Measurements from ENCODE around the gene FURIN. TPM values are rescaled to one million over a fixed set of nuclear protein-coding genes. Genes with fewer than 3 reads are reported as not detected.

FURIN gene
- total RNA-seq, 1 donor from 2014 or later: 103 TPM

DNA sequence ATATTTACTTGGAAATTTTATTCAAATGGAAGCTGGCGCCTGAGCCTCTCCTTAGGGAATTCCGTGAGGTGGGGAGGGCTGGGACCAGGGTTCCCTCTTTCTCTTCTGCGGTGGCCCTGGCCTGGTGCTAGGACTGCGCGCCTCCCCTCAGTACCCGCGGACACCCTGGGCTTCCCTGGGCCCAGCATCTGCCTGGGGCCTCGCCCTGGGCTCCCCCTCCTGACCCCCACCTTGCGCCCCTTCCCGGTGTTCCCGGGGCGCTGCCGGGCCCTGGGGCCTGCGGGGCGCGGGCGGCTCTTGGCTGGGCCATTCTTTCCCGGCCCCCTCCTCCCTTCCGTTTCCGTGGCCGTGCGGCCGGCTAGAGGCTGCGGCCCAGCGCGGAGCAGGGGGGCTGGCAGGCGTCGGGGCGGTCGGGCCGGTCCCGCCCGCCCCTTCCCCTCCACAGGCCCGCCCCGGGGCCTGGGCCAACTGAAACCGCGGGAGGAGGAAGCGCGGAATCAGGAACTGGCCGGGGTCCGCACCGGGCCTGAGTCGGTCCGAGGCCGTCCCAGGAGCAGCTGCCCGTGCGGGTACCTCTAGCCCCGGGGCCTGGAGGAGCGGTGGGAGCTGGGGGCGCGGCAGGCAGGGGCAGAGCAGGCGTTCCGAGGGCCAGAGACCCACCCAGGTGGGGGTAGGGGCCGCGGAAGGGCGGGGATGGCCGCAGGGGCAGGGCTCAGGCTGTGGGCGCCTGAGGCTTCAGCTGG, 15.8 kb downstream of the FURIN start, which contains the start of gene FES:
TSS of gene FES (plus strand) at position 529 of the 743 bp plus-strand sequence. CDS start 542 bp downstream, outside the sequence.
- TF ChIP-seq, protein P1, sequence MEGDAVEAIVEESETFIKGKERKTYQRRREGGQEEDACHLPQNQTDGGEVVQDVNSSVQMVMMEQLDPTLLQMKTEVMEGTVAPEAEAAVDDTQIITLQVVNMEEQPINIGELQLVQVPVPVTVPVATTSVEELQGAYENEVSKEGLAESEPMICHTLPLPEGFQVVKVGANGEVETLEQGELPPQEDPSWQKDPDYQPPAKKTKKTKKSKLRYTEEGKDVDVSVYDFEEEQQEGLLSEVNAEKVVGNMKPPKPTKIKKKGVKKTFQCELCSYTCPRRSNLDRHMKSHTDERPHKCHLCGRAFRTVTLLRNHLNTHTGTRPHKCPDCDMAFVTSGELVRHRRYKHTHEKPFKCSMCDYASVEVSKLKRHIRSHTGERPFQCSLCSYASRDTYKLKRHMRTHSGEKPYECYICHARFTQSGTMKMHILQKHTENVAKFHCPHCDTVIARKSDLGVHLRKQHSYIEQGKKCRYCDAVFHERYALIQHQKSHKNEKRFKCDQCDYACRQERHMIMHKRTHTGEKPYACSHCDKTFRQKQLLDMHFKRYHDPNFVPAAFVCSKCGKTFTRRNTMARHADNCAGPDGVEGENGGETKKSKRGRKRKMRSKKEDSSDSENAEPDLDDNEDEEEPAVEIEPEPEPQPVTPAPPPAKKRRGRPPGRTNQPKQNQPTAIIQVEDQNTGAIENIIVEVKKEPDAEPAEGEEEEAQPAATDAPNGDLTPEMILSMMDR (IDR thresholded peaks at IDR 0.05; ENCODE audit: insufficient read depth, low read length, poor library complexity, severe bottlenecking): no peak
- no peak for DNase-seq (ENCODE audit: low read depth)

DNA sequence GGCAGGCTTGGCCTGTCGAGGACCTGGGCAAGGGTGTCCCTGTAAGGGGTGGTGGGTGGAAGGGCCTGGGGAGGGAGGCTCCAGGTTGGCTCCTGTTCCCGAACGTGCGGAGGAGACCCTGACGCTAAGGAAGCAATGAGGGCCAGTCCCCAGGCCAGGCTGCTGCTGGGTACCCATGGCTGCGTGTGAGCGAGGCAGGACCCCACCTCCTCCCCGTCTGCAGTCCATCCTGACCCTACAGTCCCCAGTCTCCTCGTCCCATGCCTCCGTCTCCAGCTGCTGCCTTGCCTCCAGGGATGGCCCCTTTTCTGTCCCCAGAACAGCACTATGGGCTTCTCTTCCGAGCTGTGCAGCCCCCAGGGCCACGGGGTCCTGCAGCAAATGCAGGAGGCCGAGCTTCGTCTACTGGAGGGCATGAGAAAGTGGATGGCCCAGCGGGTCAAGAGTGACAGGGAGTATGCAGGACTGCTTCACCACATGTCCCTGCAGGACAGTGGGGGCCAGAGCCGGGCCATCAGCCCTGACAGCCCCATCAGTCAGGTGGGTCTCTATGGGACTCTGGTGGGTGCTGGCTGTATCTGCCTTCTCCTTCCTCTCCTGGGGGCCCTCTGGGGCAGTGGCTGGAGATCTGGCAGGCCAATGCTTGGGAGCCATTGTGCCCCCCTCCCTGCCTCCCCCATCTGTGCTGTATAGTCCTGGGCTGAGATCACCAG, 16.5 kb downstream of the FURIN start:
- TF ChIP-seq, protein P1 (IDR thresholded peaks at IDR 0.05; ENCODE audit: insufficient read depth, low read length, poor library complexity, severe bottlenecking): no peak
- H3K27me3 ChIP-seq (ENCODE audit: control insufficient read depth, insufficient read depth, low read length): no peaks in the 10 kb centered on the region
- DNase-seq (ENCODE audit: low read depth): no peak
- peaks cover 3% of the 10 kb centered on the region for H3K36me3 ChIP-seq (ENCODE audit: control insufficient read depth, insufficient read depth, low read length)
- peak overlapping the region; percentile 51 for H3K4me3 ChIP-seq (ENCODE audit: low read depth, low read length)

More for the DNA sequence above, 15.8 kb downstream of the FURIN start, which contains the start of gene FES:
- peak within 1 kb of the TSS; percentile 51 for H3K4me3 ChIP-seq (ENCODE audit: low read depth, low read length)
- H3K36me3 ChIP-seq (ENCODE audit: control insufficient read depth, insufficient read depth, low read length): peaks cover 3% of the 10 kb centered on the region
- H3K27me3 ChIP-seq (ENCODE audit: control insufficient read depth, insufficient read depth, low read length): no peaks in the 10 kb centered on the region

DNA sequence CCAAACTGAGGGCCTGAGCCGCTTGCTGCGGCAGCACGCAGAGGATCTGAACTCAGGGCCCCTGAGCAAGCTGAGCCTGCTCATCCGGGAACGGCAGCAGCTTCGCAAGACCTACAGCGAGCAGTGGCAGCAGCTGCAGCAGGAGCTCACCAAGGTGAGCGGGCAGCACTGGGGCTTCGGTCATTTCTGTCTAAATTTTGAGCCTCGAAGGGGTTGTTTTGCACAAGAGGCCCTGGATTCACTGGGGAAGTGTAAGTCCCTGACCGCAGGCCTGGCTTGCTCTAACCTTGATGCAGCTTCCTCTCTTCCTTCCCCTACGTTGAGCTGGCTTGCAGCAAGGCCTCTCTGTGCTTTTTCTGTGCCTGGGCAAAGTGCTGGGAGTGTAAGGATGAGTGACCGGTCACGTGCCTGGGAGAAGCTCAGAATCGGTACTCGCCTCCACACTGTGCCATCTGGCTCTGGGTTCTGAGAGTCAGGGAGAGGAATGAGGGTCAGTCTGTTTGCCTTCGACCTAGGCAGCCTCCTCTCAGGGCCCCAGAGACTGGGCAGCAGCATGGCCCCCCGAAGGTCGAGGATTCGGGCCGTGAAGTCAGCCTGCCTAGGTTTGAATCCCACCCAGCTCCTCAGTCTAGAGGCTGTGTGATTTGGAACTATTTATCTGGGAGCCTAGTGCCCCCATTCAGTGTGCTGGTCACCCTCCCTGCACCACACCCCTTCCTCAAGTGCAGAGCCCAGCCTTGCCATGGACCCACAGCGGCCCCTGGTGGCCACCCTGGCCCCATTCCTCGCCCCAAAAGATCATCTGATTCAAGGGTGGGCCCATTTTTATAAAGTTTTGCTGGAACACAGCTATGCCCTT, 17.3 kb downstream of the FURIN start:
- H3K4me3 ChIP-seq (ENCODE audit: low read depth, low read length): no peak overlapping the region
- peaks cover 1% of the 10 kb centered on the region for H3K36me3 ChIP-seq (ENCODE audit: control insufficient read depth, insufficient read depth, low read length)
- DNase-seq (ENCODE audit: low read depth): no peak
- H3K27me3 ChIP-seq (ENCODE audit: control insufficient read depth, insufficient read depth, low read length): no peaks in the 10 kb centered on the region
- TF ChIP-seq, protein P1 (IDR thresholded peaks at IDR 0.05; ENCODE audit: insufficient read depth, low read length, poor library complexity, severe bottlenecking): peak; percentile 99

DNA sequence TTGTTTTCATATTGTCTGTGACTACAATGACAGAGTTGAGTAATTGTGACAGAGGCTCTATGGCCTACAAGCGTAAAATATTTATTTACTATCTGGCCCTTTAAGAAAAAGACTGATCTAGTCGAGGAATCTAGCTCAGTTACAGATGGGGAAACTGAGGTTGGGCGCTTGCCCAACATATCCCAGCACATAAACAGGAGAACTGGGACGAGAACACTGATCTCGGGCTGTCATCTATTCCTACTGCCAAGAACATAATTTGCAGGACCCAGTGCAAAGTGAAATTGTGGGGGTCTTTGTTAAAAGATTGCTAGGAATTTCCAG, 17.9 kb downstream of the FURIN start:
- DNase-seq (ENCODE audit: low read depth): no peak
- TF ChIP-seq, protein P1 (IDR thresholded peaks at IDR 0.05; ENCODE audit: insufficient read depth, low read length, poor library complexity, severe bottlenecking): no peak
- no peak overlapping the region for H3K4me3 ChIP-seq (ENCODE audit: low read depth, low read length)
- H3K27me3 ChIP-seq (ENCODE audit: control insufficient read depth, insufficient read depth, low read length): no peaks in the 10 kb centered on the region
- peaks cover 1% of the 10 kb centered on the region for H3K36me3 ChIP-seq (ENCODE audit: control insufficient read depth, insufficient read depth, low read length)

DNA sequence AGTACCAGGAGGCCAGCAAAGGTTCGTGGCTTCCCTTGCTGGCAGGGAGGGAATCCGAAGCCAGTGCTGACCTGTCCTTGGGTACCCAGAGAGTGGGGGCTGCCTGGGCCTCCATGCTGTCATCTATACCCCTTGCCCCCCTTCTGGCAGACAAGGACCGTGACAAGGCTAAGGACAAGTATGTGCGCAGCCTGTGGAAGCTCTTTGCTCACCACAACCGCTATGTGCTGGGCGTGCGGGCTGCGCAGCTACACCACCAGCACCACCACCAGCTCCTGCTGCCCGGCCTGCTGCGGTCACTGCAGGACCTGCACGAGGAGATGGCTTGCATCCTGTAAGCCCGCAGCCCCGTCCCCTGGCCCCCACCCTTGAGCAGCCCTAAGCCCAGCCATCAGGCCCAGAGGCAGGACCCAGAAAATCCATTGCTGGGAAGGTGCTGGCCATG, 18.7 kb downstream of the FURIN start:
- Histone ChIP-seq H3K27me3 (ENCODE audit: control insufficient read depth, insufficient read depth, low read length) (no peaks in the 10 kb centered on the region), H3K4me3 (ENCODE audit: low read depth, low read length) (no peak overlapping the region), H3K36me3 (ENCODE audit: control insufficient read depth, insufficient read depth, low read length) (peaks cover 1% of the 10 kb centered on the region)
- DNase-seq (ENCODE audit: low read depth): no peak
- TF ChIP-seq, protein P1 (IDR thresholded peaks at IDR 0.05; ENCODE audit: insufficient read depth, low read length, poor library complexity, severe bottlenecking): no peak

Measured in kidney epithelial cell (primary cell).